ENCODE results near the gene DPP4.
"Not testable (repeated sequence)": the region's sequence is repeated elsewhere in the genome, so short reads cannot be mapped to it uniquely, and the experiment has no call there.

Gene DPP4

GRCh38 chr2:161965994-161966393 lies 108.0 kb downstream of the DPP4 start:
- DNase-seq (ENCODE audit: extremely low read depth in 1 of 2, low read depth in 1 of 2): no peak

DNA sequence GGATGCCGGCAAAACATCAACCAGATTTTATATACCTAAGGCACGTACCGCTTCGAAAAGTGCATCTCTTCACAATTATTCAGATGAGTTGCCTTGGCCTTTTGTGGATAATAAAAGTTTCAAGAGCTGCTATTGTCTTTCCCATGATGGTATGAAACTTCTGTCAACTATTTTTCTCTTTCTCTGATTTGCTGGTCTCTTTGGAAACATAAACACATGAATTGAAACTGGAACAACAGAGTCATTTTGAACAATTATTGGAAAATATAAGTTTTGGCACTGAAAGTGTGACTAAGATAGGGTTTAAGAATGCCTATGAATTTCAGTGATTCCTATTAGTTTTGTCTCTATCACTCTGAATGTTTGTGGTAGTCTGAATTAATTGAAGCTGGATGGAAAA lies 109.9 kb downstream of the DPP4 start:
- DNase-seq (ENCODE audit: extremely low read depth in 1 of 2, low read depth in 1 of 2): no peak

DNA sequence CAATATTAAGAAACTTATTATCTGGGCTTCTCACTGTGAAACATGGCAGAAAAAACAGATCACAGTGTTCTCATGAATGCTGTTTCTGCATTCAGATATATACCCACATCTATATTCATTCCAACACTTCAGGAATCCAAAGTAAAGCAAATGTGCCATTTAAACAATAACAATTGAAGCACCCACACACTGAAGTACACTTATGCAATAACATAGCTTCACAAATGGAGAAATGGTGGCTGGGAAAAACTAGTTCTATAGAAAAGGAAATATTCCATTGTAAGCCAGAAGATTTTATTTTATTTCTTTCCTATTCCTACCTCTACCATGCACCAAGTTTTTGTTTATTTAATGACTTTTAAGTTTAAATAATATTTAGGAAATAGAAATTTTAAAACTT lies 111.9 kb downstream of the DPP4 start:
- DNase-seq (ENCODE audit: extremely low read depth in 1 of 2, low read depth in 1 of 2): no peak

DNA sequence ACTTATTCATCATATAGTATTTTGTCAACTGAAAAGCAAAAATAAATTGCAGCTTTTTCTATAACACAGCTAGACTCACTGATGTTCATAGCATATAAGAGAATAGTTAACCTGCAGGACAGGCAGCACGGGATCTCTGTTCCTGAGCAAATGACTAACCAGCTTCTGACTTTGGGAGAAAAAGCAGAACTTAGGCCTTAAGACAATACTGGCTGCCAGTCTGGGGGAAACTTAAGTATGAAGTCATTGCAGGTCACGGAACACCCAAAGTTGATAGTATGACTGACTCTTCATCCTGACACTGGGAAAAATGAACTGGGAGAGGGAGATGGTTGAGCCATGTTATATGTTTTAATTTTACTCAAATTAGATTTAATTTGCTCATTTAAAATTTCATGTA lies 113.0 kb downstream of the DPP4 start:
- DNase-seq (ENCODE audit: extremely low read depth in 1 of 2, low read depth in 1 of 2): no peak

GRCh38 chr2:161956738-161957137 lies 117.3 kb downstream of the DPP4 start:
- no peak for DNase-seq (ENCODE audit: extremely low read depth in 1 of 2, low read depth in 1 of 2)

- DNase-seq (ENCODE audit: extremely low read depth in 1 of 2, low read depth in 1 of 2): no peak
Observed at GRCh38 chr2:161955211-161955610, 118.8 kb downstream of the DPP4 start.

GRCh38 chr2:161954103-161954502 lies 119.9 kb downstream of the DPP4 start:
- no peak for DNase-seq (ENCODE audit: extremely low read depth in 1 of 2, low read depth in 1 of 2)

DNA sequence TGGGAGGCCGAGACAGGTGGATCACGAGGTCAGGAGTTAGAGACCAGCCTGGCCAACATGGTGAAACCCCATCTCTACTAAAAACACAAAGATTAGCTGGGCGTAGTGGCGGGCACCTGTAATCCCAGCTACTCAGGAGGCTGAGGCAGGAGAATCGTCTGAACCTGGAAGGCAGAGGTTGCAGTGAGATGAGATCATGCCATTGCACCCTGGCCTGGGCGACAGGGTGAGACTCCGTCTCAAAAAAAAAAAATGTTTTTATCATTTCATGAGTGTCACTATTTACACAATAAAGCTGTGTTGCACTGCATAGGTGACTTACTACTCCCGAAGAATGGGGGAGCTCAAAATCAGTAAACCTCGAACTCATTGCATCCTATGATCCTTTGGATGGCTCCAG lies 120.6 kb downstream of the DPP4 start:
- DNase-seq (ENCODE audit: extremely low read depth in 1 of 2, low read depth in 1 of 2): not testable (repeated sequence)

DNA sequence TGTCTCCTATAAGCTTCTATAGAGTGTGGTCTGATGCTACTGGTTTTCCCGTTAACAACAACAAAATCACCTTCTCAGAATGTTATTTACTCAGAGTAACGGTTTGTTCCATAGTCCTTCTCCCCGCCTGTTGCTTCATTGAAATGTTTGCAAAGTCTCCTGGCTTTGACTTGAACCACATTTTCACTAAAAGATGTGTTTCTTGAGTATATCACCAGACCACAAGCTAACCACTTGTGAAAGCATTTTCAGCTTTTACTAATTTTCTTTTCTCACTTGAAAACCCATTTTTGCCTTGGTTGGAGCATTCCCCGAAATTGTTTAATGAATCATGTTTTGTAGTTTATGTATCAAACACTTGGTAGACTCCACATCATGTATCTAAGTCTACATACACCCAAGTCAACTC lies 121.2 kb downstream of the DPP4 start:
- no peak for DNase-seq (ENCODE audit: extremely low read depth in 1 of 2, low read depth in 1 of 2)

GRCh38 chr2:161947836-161948235 lies 126.2 kb downstream of the DPP4 start:
- DNase-seq (ENCODE audit: extremely low read depth in 1 of 2, low read depth in 1 of 2): no peak

GRCh38 chr2:161947406-161947805 lies 126.6 kb downstream of the DPP4 start:
- no peak for DNase-seq (ENCODE audit: extremely low read depth in 1 of 2, low read depth in 1 of 2)

DNA sequence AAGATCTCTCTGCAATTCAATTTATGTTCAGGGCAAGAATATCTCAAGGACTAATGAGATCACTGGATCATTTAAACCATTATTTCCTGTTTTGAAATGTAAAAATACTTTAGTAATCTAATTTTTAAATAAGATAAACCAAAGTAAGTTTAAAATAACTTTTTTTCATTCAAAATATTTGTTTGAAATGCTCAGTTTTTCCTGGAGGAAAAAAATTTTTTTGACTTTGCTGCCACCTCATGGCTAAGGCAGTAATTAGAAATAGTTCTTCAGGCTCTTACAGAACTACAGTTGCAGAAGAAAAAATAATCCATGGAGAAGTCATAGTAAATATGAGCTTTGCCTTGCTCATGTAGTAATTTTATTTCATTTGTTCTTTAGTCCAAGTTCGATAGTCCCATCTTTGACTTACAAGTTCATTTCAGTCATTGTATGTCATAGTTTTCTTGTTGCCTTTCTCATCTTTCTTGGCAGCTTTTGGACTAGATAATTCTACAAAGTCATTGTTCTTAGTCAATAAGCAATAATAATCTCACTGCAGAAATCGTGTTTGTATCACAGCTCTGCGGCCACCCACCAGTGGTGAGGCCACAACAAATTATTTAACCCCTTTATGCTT lies 127.4 kb downstream of the DPP4 start:
- no peak for DNase-seq (ENCODE audit: extremely low read depth in 1 of 2, low read depth in 1 of 2)

GRCh38 chr2:161943011-161943410 lies 131.0 kb downstream of the DPP4 start:
- DNase-seq (ENCODE audit: extremely low read depth in 1 of 2, low read depth in 1 of 2): no peak

Data from stimulated activated CD8-positive, alpha-beta memory T cell treated with anti-CD3 and anti-CD28 coated beads, Interleukin-7, amount 100 ng/mL, for 48 hours (primary cell).